GM21360 (cell line): ENCODE data around the gene NALCN.
"Not testable (repeated sequence)": the region's sequence is repeated elsewhere in the genome, so short reads cannot be mapped to it uniquely, and the experiment has no call there.

Experiments used
- ATAC-seq: cut with Tn5 transposase; IDR thresholded peaks from one replicate; pipeline ENCODE4 v1.9.1; 2021; ENCODE audit warnings: mild to moderate bottlenecking, moderate library complexity; ENCODE audit not compliant: unreplicated experiment

The NALCN gene

DNA sequence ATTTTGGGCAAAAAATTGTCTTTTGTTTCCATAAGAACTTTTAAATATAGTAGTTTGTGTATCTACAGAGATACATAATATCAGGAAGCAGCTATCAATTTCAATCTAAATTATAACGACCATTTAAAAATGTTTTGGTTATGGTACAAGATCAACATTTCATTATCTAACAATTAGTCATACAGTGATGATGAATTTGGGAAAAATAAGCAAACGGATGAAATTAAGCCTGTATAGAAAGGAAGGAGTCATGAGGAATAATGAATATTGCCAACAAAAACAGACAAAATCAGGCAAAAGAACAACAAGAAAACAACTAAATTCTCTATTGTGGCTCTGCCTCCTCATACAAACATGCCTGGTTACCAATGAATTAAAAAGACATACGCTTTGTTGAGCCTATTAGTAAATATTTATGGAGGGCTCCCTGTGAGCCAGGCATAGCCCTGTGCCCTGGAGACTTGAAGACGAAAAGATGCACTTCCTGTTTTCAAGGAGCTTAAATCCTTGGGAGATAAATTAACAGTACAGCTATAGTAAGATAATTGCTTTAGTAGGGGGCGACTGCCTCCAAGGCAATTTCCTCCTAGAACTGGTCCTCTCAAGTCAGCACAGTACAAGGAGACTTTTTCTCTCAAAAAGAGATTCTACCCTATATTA, 73.0 kb downstream of the NALCN start:
- ATAC-seq, result no peak

DNA sequence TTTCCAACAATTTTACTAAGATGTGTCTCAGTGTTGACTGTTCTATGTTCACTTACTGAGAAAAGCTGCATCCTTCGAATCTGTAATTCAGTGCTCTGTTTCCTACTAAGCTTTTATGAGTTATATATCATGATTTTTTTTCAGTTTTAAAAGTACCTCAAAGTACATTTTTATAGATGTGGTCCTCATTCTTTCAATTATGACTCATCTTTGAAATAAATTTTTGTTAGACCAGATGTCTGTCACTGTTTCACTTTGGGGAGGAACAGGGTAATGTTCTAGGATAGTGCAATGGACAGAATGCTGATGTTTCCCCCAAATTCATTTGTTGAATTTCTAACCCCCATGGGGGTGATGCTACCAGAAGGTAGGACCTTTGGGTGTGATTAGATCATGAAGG, 74.8 kb downstream of the NALCN start:
- no peak for ATAC-seq

DNA sequence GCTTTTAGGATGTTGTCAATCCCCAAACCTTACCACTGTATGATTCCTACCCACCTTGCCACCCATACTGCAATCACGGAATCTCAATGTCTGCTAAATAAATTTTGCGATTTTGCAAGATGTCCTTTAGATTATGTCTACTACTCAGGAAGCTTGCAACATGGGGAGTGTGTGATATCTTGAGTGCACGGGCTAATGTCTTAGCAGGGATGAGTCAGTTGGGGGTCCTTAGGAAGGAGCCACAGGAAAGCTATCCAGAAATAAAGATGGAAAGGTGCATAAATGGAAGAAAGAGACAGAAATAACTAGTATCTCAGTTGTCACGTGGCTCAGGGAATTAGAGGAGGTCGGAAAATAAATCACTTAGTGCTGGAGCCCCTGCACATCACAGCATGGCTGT, 77.1 kb downstream of the NALCN start:
- no peak for ATAC-seq

DNA sequence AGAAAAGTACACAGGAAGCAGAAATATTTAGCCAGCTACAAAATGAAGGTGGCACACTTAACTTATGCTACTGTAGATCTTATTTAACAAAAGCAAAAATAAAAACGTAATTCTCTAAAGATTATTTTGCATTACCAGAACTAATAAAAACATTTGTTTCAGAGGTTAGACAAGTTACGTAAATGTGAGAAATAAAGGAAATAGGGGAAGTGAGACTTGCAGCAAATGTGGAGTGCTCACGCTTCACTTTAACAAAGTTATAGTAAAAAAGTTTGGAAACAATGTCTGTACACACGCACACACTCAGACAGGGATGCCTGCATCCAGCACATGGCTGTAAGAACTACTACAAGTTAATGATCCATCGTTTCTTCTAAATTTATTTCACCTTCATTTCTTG, 83.7 kb downstream of the NALCN start:
- no peak for ATAC-seq

DNA sequence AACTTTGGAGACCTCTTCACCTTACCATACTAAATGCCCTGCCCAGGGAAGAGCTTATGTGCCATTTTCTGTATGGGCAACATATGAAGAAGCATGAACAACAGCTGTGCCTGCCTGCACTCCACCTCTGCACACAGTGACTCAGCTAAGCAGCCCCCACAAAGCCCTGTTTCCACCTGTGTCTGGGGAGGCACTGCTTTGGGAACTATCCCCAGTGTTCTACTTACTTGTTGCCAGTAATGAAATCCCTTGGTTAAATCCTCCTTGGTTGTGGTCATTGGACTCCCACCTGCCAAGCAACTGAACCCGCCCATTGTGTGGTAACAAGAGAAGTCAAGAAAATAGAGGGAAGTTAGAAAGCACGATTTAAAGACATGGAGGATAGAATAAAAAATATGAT, 84.6 kb downstream of the NALCN start:
- ATAC-seq, result no peak

DNA sequence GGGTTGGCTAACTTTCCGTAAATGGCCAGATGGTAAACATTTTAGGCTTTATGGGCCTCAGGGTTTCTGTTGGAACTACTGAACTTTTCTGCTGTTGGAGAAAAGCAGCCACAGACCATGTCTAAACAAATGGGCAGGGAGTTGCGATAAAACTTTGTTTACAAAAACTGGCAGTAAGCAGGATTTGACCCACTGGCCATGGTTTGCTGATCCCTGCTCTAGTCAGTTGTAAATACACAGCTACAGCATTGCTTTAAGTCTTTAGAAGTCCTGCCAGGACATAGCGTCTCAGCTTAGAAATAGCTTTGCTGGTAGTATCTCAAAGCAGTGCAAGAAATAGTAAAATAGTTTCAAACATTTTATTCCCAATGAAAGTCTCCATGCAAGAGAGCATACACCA, 88.4 kb downstream of the NALCN start:
- no peak for ATAC-seq

DNA sequence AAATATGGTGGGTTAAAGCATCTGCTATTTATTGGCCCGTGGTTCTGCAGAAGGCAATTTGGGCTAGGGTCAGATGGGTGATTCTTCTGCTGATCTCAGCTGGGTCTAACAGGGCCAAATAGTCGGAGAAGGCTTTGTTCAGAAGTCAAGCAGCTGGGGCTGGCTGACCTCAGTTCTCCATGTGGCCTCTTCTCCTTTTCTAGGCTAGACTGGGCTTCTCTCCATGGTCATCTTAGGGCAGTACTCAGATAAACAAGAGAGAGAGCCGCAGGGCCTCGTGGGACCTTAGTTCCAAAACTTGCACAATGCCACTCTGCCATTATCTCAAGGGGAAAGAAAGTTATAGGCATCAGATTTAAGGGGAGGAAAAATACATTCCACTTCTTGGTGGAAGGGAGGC, 89.6 kb downstream of the NALCN start:
- no peak for ATAC-seq

DNA sequence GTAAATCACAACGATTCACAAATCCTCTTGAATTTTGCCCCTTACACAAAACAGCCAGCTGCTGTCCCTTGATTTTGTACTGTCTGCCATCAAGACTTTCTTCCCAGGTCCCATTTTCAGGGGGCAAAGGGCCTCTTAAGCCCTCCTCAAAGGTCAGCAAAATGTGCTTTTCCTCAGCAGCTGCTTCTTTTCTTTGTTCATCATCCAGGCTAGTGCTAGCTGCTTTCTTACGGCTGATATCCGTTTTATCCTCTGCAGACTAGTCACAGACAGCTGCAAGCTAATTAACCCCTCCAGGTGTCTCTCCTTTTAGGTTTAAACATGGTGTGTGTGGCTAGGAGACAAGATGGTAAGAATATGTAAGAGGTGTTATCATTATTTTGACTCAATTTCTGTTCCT, 90.9 kb downstream of the NALCN start:
- ATAC-seq, result no peak

DNA sequence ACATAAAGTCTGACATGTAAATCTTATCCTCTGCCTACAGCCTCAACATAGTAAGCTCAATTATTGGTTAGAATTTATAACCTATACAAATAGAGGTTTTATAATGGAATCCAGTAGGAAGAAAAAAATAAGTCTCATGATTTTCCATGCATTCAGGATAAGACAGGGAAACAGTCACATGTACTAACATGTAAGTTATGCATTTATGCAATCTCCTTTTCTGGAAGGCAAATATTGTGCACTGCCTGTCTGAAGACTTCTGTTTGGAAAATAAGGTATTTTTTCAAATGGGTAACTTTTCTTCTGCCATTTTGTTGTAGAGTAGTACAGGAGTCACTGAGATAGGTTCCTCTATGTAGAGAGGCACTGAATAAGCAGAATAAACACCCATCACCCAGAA, 92.7 kb downstream of the NALCN start:
- ATAC-seq, result no peak

DNA sequence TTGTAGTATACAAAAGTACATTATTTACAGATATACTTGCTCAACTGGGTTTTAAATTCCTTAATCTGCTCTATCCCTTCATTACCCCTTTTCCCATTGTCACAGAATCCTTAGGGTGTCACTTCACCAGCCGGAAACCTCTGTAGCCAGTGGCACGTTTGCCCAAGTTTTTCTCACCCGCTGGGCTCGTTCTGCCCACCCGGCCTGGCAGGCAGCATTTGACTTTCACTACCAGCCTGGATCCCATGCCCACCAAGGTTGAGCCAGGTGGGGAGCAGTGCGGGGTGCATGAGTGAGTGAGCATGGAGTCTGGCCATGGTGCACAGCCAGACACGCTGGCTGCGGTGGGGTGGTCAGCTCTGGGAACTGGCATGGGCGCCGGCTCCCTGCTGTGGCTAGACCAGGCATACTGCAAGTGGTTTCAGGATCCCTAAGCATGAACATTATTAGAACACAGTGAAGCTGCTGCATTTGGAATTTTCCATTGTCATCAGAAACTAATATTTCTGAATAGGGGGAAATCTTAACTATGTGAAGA, 98.3 kb downstream of the NALCN start:
- ATAC-seq, result no peak

DNA sequence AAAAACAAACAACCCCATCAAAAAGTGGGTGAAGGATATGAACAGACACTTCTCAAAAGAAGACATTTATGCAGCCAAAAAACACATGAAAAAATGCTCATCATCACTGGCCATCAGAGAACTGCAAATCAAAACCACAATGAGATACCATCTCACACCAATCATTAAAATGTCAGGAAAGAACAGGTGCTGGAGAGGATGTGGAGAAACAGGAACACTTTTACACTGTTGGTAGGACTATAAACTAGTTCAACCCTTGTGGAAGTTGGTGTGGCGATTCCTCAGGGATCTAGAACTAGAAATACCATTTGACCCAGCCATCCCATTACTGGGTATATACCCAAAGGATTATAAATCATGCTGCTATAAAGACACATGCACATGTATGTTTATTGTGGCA, 102.8 kb downstream of the NALCN start:
- ATAC-seq, result not testable (repeated sequence)

DNA sequence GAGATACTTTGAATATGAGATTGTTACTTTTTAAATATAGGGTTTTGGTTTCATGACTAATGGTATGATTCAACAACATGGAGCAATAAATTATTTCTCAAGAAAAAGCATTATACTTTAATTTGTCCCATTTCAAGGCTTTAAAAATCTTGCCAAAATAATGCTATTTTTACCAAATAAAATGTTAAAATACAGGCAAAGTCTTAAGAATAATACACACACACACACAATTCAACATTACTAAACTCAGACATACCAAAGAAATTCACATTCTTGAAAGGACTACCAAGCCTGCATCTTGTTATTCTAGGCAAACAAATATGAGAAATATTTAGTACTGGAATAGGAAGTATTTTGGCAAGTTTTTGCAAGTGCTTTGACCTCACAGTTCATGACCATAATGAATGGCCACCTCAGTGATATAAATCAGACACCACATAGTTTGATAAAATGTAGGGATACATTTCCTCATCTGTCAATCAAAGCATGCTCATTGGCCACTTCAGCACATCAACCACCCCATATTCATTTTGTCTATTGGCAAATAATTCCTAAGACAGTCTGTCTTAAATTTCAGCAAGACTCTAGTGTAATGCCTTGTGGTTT, 107.2 kb downstream of the NALCN start:
- no peak for ATAC-seq

DNA sequence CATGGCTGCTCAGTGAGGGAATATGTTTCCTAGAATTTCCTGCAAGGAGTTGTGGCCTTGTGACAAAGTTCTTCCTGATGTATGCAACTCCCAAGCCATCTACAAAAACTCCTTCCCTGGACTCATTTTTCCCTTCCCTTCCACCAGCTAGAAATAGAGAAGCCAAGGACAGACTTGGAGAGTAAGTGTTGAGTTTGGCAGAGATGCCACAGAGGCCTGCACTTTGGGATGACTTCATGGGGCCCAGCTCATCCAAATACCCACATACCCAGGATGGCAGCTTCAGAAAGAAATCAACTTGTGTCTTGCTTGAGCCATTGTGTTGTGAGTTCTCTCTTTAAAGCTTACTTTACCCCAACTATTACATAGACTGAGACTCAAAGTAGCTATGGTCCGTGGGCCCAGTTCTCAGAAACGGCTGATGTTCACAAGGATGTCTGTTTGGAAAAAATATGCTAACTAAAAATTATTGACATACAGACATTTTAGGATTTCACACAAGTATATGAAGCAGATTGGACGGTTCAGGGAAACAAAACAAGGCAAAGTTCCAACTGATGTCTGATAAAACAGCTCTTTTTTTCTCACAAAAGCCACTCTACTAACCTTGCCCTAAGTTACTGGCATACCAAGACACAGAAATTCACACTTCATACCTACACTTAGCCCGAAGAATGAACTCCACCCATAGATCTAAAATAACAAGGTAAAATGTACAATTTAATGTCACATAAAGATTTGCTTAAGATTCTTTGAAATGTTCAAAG, 107.9 kb downstream of the NALCN start:
- ATAC-seq, result no peak

DNA sequence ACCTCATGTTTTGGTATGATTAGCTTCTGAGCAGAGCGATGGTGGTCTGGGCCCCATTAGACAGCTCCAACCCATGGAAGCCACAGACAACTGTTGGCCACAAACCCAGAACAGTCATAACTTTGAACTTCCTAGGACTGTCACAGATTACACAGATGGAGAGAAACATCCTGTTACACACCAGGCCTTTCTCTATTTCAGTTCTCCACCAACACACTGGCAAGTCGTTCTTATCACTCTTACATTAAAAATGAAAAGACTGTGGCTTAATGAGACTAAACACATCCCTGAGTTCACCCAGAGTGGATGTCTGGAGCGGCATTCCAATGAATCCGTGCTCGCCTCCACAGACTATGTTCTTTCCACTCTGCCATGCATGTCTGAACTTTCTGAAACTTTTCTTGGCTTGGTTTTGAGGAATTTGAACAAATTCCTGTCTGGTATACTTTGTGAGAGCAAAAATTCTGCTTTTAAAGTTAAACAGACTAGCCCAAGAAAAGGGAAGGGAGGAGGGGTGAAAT, 109.1 kb downstream of the NALCN start:
- no peak for ATAC-seq

DNA sequence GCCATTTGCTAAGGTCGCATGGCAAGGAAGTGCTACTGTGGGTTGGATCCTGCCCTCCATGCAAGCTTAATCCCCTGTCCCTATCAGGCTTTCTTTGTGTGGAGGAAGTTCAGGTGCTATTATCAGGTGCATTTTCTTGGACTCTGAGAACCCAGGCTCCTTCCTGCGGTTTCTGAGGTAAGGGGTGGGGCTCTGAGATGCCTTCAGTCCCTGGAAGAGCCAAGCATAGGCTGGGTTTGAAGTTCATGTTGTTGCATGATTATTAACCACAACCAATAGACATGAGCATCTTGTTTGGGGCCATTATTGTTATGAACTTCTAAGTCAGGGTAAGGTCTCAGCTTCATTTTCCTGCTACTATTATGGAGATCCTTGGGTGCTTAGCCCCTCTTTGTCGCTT, 109.5 kb downstream of the NALCN start:
- no peak for ATAC-seq

DNA sequence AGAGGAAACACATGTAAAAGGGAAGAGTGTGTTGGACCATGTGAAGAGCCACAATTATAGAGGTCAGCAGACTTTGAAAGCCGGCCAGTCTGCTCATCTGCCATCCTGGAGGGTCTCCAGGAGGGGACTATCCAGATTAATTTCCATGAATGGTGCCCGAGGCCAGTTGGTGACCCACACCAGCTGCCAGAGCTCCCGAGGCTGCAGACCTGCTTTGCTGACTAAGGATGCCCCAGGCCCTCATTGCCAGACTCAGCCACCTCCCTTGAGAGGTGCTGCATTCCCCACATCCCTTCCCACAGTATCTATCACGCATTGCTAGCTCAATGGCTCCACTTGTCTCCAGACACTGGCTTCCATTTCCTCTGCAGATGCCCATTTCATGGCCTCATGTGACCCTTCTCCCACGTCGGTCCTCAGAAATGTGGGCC, 110.3 kb downstream of the NALCN start:
- no peak for ATAC-seq

DNA sequence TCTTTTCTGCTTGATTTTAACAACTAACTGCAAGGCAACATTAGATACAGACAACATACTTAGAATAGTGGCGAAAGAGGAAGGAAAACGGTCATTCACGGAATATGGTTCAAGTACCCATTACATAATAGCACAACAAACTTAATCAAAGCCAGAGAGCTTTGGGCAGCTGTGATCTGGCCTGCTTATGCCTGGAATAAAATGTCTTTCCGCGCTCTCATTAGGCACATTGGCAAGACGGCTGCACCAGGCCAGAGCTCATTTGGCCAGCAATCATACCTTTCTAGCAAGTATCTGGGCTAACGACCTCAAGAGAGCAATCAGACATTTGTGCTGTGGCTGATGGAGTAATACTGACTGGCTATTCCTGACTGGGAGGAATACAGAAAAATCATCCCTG, 112.8 kb downstream of the NALCN start:
- no peak for ATAC-seq

DNA sequence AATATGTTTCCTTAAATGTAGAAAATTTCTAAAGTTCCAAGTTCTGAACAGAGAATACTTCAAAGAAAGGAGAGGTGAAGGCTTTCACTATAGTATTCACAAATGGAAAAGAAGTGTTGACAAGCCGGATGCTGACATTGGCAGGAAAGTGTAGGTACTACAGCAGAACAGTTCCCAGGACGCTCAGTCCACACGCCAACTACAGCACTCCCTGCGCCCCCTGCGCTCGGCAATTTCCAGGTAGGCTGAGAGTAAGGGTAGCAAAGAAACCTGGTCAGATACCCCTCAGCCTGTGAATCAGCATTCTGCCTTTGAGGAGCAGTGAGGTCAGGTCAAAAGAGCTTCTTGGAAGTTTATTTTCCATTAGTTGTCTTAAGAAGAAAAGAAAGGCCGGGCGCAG, 115.3 kb downstream of the NALCN start:
- ATAC-seq, result no peak

DNA sequence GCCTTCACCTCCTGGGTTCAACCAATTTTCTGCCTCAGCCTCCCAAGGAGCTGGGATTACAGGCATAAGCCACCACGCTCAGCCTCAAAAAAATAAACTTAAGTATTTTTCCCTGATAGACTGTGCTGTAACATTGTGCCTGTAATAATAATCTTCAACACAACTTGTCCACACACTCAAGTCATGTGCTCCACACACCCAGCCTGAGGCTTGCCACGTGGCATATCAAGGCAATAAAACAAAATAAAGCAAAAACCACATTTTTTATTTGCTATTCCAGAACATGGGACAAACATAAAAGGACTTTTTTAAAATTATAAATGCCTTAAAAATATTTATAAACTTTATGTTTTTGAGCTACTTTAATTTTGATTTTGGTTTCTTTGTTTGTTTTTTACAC, 115.8 kb downstream of the NALCN start:
- ATAC-seq, result no peak

DNA sequence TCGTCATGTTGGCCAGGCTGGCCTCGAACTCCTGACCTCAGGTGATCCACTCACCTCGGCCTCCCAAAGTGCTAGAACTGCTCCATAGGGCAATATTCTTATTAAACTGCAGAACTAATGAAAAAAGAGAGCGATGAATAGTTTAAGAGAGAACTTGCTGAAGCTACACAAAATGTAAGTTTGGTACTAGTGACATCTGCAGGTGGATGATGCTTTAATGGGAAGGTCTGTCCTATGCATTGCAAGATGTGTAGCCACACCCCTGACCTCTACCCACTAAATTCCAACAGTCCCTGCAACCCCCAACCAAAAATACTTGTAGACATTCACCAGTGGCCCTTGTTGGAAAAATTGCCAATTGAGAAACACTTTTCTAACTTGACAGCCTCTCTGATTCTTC, 117.8 kb downstream of the NALCN start:
- no peak for ATAC-seq

DNA sequence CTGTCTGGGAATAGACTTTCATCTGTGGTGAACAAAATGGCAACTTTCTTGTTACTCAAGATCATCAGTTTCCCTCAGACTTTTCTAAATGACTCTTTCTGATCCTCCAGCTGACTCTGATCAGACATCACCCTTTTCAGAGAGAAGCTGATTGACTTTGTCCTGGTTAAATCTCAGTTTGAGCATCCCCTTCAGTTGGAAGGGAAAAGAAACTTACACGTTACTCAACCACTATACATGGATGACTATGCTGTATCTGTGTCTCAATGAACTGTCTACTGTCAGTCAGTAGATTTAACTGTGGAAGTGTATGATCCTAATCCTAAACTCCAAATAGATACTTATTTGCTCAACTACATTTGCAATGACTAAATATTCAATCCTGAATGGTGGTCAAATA, 118.5 kb downstream of the NALCN start:
- ATAC-seq, result no peak

DNA sequence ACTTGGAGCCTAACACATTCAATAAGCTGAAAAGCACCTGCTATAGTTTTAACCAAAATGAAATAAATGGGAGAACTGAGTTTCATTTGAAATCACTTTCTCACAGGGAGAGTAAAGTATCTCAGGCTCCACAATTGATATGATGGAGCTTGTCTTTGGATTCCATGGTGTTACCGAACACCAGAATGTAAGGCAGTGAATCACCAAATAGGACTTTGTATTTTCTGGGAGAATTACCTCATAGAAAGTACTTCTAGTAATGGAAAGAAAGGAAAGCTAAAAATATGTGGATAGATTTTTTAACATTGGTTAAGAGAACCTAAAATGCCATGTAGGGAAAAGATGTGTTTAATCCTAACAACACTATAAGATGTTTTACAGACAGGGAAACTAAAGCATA, 123.6 kb downstream of the NALCN start:
- ATAC-seq, result no peak
